HTERT RPE-1 (cell line): ENCODE data around the gene FBXO33.

Experiments used
- in situ Hi-C: fragments of 300-500 bp; cut with MboI; formaldehyde crosslinking; loops from 4 replicates; pipeline ENCODE4 v1.14.3; 2020; ENCODE audit warnings: low sequenced_read_pairs

The FBXO33 gene

DNA sequence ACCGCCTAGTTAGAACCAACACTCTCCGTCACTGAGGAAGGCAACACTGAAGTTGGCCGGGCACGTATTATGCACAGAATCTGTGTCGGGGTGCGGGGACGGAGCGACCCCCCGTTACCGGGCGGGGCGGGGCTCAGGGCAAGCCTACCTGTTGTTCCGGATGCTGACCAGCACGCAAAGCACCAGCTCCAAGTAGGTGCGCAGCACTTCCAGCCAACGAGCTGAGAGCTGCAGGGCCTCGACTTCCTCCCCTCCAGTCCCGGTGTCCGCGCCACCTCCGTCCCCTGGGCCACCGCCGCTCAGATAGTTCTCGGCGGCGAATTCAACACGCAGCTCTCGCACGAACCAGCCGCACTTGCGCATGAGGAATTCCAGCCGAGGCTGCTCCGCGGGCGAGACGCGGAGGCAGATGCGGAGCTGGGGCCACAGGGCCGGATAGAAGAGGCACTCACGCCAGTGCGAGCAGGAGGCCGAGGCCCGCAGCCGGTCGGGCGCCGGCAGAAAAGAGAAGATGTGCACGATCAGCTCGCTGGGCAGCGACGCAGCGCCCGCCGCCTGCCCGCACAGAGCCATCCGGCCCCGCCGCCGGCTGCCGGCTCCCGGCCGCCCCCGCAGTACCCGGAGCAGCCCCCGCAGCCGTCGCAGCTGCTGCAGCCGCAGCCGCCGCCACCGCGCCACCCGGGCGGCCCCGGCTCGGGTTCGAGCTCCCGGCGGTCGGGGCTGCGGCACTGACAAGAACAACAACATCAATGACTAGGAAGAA is 636 bp downstream of the FBXO33 start:
- in situ Hi-C loops = no loop called here

DNA sequence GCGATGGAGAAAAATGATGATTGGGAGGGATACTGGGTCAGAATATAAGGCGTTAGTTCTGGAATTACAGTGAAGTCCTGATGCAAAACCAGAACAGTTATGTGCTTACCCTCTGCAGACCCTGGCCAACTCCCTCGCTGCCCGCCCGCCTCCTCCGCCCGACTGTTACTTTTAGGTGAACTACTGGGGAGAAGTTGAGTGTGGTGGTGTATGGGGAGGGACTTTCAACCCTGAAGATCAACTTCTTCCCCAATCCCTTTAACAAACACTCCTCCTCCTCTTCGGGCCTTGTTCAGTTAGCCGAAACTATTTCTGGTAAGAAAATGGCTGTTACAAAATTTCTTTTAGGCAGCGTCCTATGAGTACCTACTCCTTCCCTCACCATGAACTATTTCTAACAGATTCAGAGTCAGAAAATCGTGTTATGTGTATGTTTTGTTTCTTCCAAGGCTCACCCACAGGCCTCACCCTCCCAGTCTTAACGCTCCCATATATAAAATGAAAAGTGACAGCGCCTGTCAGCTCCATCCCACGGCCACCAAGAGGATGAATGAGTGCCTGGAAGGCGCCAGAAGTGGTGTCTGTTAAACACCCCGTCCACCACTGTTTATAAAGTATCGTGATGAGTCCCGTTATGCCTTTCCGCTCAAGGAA is 1.3 kb downstream of the FBXO33 start:
- in situ Hi-C loops = no loop called here

DNA sequence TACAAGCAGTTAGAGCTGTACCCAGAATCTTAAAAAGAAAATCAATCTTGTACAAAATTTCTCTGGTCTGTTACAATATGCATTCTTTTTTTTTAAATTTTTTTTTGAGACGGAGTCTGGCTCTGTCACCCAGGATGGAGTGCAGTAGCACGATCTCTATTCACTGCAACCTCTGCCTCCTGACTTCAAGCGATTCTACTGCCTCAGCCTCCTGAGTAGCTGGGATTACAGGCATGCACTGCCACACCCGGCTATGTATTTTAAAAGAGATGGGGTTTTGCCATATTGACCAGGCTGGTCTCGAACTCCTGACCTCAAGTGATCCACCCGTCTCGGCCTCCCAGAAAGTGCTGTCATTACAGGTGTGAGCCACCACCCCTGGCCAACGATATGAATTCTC is 4.1 kb downstream of the FBXO33 start:
- in situ Hi-C loops = no loop called here

DNA sequence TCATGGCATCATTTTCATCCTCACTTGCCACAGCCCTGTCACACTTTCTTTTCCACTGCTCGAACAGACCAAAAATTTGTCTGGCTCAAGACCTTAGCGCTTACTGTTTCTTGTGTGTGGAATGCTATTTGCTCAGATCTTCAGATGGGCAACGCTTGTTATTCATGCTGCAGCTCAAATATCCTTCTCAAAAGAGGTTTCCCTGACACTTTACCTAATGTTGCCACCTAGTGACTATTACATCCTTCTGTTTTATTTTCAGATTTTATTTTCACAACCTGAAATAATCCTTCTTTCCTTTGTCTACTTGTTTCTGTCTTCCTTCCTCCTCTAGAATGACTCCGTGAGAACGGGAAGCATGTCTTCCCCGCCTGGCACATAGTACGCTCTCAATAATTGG is 5.6 kb downstream of the FBXO33 start:
- in situ Hi-C loops = no loop called here

DNA sequence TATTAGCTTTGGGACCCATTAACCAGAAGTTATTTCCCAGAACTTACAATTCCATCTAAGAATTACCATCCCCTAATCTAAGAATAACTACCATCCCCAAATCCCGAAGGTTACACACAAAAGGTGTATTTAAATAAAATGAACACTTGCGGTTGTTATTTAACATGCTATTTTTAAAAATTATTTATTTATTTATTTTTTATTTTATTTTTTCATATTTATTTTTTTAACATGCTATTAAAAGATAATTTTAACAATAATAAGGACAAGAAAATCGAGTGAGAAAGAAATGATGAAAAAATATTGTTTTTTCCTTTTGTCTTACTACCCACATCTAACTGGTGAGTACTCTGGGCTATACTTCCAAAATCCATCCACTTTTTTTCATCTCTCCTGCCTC is 6.3 kb downstream of the FBXO33 start:
- in situ Hi-C loops = no loop called here

DNA sequence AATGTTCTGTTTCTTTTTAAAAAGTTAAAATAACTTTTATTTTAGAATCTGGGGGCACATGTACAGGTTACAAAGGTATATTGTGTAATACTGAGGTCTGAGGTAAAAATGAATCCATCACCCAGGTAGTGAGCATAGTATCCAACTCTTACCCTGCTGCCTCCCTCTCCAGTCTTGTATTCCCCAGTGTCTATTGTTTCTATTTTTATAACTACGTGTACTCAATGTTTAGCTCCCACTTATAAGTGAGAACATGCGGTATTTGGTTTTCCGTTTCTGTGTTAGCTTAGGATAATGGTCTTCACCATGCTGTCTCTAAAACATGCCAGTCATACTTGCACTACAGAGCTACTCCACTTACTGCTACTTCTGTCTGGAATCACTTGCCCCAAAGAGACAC is 8.4 kb downstream of the FBXO33 start:
- in situ Hi-C loops = no loop called here

DNA sequence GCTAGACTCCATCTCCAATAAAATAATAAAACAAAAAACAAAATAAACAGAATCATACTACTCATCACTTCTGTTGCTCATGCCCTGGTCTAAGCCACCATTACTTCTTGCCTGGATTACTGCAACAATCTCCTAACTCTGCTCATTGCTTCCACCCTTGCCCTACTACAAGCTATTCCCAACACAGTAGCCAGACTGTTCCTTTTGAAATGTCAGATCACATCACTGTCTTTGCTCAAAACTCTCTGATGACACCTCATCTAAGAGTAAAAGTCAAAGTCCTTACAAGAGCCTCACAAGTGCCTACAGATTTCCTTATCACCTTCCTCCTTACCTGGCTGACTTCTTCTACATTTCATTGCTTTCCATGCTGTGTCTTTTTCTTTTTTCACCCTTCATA is 10.0 kb downstream of the FBXO33 start:
- in situ Hi-C loops = no loop called here

DNA sequence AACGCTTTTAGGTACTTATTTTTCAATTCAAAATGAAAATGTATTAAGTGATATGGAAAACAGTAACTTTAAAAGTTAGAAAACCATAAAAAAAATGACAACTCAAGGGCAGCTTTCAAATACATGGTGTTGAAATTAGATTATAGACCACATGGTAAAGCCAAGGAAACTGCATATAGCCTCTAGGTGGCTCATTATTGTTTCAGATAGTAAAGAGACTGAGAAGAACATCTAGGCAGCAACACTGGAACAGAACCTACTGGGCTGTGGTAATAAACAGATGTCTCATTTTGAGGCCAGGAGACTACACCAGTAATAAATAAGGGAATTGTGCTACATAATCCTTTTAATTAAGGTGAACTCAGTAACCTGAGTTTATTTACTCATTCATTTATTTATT is 13.0 kb downstream of the FBXO33 start:
- in situ Hi-C loops = no loop called here

DNA sequence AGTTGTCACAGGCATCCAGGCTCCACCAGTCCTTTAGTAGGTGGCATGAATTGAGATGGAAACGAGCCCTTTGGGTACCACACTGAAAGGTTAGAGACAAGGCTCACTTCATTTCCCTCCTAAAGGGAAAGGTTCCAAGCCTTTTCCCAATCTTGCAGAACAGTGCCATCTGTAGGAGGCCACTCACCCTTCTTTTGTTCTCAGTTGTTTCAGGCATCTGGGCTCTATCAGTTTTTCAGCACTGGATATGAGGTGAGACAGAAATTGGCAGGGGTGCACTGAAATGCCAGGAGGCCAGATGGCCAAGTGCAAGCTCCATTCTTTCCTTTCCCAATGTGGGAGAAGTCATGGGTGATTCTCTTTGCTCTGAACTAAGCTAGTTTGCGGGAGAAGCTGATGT is 15.2 kb downstream of the FBXO33 start:
- in situ Hi-C loops = no loop called here

DNA sequence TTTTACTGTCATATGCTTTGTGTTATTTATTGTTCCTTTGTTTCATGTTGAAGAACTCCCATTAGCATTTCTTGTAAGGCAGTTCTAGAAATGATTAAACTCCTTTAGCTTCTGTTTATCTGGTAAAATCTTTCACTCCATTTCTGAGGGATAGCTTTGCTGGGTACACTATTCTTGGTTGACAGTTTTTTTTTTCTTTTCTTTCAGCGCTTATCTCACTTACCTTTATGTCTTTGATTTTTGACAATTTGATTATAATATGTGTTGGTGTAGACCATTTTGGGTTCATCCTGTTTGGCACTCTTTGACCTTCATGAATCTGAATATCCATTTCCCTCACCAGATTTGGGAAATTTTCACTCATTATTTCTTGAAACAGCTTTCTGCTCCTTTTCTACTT is 16.2 kb downstream of the FBXO33 start:
- in situ Hi-C loops = no loop called here

DNA sequence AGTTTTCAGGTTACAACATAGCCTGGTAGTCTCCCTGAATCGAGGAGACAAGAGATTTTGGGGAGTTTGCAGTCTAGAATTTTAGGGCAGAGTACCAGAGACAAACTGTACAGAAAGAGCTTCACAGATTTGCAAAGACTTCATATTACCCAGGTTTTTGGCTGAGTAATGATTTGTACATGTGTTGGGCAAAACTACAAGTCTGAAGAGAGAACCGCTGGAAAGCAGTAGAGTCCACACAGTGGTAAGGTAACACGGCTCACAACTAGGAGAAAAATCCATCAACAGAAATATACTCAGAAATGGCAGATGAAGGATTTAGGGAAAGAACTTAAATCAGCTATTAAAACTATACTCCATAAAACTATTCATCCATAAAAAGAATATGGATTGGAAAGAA is 25.7 kb downstream of the FBXO33 start:
- in situ Hi-C loops = no loop called here

DNA sequence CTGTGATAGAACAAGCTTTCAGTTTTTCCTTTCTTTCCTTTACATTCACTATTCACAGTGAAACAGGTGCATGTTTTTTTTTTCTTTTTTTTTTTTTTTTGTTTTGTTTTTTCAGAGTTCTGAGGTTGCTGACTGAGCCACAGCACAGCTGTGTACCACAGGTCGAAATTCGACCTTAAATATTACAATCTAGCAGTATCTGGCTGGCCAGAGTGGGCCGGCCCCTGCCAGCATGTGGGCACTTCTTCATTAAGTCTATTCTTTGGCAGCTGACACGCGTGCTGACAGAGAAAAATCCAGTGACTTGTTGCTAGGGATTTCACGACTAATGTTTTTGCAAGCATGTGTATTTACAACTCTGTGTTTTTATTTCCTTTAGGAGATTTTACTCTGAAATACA is 33.9 kb downstream of the FBXO33 start:
- in situ Hi-C loops = no loop called here

DNA sequence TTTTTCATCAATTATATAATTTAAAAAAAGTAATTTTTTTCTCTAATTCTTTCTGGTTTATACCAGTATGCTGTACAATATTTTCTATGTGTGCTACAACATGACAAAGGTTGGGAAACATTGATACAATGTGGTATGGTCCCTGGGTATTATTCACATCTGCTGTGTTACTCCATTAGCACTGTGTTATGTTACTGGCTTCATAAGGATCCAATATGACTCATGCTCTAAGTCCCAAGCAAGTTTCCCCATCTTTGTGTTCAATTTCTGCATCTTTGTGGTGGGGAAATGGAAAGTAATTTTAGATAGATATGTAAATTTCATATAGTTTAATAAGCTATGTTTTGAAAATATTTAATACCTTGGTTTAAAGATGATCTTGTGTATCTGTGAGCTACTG is 35.8 kb downstream of the FBXO33 start:
- in situ Hi-C loops = no loop called here

DNA sequence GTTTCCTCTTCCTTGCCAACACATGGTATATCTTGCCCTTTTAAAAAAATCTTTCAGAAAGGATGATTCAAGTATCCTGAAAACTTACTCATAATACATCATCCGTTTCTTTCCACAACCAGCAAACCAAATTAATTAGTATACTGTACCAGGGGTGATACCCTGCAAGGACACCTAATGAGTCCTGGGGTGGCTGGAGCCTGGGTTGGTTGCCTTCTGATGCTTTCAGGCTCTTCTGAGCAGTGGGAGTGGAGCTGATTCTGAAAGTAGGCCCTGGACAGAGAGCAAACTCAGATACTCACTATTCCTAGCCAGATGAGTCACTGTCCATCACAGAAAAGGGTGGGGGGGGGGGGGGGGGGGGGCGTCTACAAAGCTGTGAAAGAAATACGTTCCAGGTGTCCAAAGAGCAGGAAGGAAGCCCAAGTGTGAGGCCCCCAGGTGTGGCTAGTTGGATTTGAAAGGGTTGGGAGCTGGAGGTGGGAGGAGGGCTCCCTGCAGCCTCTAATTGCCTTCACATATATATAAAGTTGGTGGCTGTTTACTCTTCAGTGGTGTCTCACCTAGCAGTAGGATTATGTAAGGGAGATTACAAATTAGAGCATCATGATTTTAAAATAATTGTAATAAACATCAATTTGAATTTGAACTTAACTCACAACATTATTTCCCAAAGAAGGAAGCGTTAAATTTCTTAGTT is 36.5 kb downstream of the FBXO33 start:
- in situ Hi-C loops = no loop called here

DNA sequence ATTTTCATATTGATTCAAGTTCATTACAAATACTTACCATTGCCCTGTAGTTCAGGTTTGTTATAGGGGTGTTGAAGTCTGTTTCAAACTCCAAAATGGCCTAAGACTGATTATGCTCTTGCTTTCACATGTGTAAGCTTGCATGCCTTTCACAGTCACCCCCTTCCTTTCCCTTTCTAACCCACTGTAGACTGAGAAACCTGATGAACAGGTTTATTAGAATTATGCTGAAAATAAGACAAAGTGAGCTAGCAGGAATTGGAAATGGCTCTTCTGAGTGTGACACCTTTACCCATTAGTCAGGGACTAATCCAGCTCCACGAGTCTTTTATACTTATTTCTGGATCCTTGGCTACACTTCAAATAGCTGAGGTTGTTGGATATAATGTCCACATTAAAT is 38.9 kb downstream of the FBXO33 start:
- in situ Hi-C loops = no loop called here

DNA sequence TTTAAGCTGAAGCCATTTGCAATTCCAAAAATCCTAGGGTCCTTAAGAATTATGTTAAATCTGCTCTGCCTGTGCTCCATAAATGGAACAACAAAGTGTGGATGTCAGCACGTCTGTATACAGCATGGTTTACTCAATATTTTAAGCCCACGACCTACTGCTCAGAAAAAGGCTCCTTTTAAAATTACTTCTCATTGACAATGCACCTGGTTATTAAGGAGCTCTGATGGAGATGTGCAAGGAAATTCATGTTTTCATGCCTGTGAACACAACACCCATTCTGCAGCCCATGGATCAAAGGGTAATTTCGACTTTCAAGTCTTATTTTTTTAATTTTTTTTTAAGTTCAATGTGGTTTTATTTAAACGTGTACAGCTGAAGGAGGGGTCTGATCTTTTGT is 48.1 kb downstream of the FBXO33 start:
- in situ Hi-C loops = no loop called here

DNA sequence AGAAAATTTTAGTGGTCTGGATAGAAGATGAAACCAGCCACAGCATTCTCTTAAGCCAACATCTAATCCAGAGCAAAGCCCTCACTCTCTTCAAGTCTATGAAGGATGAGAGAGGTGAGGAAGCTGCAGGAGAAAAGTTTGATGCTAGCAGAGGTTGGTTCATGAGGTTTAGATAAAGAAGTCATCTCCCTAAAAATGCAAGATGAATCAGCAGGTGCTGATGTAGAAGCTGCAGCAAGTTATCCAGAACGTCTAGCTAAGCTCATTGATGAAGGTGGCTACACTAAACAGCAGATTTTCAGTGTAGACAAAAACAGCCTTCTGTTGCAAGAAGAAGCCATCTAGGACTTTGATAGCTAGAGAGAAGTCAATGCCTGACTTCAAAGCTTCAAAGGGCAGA is 48.5 kb downstream of the FBXO33 start:
- in situ Hi-C loops = no loop called here

DNA sequence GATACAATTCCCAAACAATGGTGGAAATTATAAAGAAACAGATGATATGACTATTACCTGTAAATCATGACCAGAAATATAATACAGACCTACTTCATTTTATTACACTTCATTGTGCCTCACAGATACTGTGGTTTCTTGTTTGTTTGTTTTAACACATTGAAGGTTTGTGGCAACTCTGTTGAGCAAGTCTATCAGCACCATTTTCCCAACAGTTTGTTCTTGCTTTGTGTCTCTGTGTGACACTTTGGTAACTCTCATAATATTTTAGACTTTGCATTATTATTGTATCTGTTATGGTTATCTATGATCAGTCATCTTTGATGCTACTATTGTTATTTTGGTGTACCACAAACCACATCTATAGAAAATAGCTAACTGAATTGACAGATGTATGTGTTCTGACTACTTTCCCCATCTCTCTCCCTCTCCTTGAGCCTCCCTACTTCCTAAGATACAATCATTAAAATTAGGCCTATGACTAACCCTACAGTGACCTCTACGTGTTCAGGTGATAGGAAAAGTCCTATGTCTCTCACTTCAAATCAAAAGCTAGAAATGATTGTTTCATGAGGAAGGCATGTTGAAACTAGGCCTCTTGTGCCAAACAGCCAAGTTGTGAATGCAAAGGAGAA is 49.1 kb downstream of the FBXO33 start:
- in situ Hi-C loops = no loop called here

DNA sequence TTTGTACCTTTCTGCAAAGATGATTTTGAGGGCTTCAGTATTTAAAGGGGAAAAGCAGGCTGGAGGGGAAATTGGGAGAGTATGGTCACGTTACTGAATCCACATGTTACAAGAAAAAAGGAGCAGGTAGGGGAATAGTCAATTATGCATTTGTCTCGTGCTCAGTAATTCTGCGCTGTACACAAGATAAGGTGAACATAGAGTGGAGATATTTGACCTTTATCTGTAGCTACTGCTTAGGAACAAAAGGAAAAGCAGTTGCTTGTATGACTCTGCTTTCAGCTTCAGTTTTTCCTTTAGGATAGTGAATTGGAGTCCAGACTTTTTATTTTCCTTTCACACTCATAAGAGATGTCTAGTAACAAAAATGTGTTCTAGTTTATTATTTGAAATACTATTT is 49.8 kb downstream of the FBXO33 start:
- in situ Hi-C loops = no loop called here

DNA sequence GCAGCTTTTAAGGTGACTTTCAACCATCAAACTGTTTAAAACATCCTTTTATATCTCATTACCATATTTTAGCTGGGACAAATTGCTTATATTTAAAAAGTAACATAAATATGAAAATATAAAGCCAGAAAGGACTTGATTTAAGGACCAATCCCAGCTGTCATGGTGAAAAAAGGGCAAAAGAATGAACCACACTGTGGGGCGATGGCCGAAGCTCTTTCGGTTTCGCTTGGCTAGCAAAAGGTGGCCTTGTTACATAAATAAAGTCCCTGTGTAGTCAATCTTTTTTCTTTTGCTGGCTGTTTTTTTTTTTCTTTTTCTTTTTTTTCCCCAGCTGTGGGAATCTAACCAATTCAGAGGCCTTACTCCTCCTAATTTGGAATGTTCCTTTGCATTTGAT is 50.9 kb downstream of the FBXO33 start:
- in situ Hi-C loops = no loop called here

DNA sequence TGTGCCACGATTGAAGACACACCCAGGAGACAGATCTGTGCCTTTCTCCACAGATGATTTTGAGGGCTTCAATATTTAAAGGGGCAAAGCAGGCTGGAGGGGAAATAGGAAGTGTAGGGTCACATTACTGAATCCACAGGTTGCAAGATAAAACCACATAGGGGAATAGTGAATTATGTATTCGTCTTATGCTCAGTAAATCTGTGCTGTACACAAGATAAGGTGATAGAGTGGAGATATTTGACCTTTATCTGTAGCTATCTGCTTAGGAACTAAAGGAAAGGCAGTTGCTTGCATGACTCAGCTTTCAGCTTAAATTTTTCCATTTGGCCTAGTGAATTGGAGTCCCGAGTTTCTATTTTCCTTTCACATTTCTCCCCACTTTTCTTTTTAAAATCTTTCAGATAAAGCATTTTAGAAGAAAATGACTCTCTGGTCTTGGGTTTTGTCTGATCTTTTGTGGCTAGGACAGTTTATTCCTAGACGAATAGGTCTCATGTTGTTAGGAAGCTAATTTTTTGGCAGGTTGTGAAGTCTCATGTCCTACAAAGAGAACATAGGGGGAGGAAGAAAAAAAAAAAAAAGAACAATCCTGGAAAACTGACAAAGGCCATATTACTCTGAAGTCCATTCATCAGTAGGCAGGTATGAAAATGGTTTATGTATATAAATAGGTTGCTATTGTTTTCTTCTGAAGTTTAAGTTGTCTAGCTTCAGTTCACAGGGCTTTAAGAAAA is 55.4 kb downstream of the FBXO33 start:
- in situ Hi-C loops = no loop called here
